Breast epithelium (tissue), 4 donors: ENCODE measurements around the gene PLEKHG7. TPM values are rescaled to one million over a fixed set of nuclear protein-coding genes. Genes with fewer than 3 reads are reported as not detected.

Experiments
- DNase-seq, 2 donors: peaks; one replicate each; pipeline ENCODE4 v3.0.0-alpha.2; 2019; ENCODE audit warnings: low spot score in 2 of 2
- H3K27ac ChIP-seq, 2 donors: fragments of 200-600 bp; sonication (generic) in 1 of 2; one replicate each; pipeline ENCODE4 v1.5.1; 2016 to 2019; ENCODE audit warnings: mild to moderate bottlenecking in 1 of 2
- H3K27me3 ChIP-seq, 2 donors: fragments of 200-600 bp; sonication (generic) in 1 of 2; one replicate each; pipeline versions ENCODE4 v1.5.1 to v1.6.0; 2017 to 2019; ENCODE audit warnings: control low read depth in 1 of 2, mild to moderate bottlenecking in 1 of 2
- H3K36me3 ChIP-seq: fragments of 200-600 bp; one replicate; pipeline ENCODE4 v1.5.1; 2019
- H3K4me1 ChIP-seq, 2 donors: fragments of 200-600 bp; sonication (generic); one replicate each; pipeline ENCODE4 v1.5.1; 2016 to 2019; ENCODE audit warnings: control low read depth in 1 of 2
- H3K4me3 ChIP-seq, 3 donors: fragments of 200-600 bp; sonication (generic); 1 replicate in 2 of 3; 2 replicates in 1 of 3; pipeline ENCODE4 v1.5.1; 2016 to 2019; ENCODE audit warnings: mild to moderate bottlenecking in 3 of 3, moderate library complexity in 2 of 3
- H3K9me3 ChIP-seq, 2 donors: fragments of 200-600 bp; sonication (generic) in 1 of 2; one replicate each; pipeline ENCODE4 v1.5.1; 2016 to 2019; ENCODE audit warnings: control low read depth in 1 of 2
- POLR2A ChIP-seq: fragments of 450-650 bp; IDR thresholded peaks from one replicate; pipeline ENCODE4 v1.6.1; 2016; ENCODE audit warnings: antibody characterized with exemption, mild to moderate bottlenecking, moderate library complexity
- POLR2AphosphoS5 ChIP-seq, 3 donors: sonication (generic); formaldehyde crosslinking; IDR thresholded peaks; one replicate each; pipeline ENCODE4 v1.6.1; 2017; ENCODE audit warnings: antibody characterized with exemption in 3 of 3
- intact Hi-C: fragments of 100-400 bp; cut with DNase I; formaldehyde crosslinking; loops from one replicate; pipeline ENCODE4 v1.15.1; 2023; ENCODE audit warnings: low total_unique reads
- total RNA-seq, 3 donors: library from RNA; depleted of rRNA; stranded (reverse); fragments of >200 nt; gene quantifications; one replicate each; pipeline ENCODE4 v1.1.0, GENCODE V29; 2016
- TF ChIP-seq, protein P1 (sequence below), 3 donors: fragments of 450-650 bp; IDR thresholded peaks; one replicate each; pipeline ENCODE4 v1.5.1; 2016 to 2017; ENCODE audit warnings: antibody characterized with exemption in 3 of 3, mild to moderate bottlenecking in 3 of 3, moderate library complexity in 3 of 3

The PLEKHG7 gene
- total RNA-seq, 3 donors from 2014 or later: 0.15 to 0.33 TPM; not detected in 1

DNA sequence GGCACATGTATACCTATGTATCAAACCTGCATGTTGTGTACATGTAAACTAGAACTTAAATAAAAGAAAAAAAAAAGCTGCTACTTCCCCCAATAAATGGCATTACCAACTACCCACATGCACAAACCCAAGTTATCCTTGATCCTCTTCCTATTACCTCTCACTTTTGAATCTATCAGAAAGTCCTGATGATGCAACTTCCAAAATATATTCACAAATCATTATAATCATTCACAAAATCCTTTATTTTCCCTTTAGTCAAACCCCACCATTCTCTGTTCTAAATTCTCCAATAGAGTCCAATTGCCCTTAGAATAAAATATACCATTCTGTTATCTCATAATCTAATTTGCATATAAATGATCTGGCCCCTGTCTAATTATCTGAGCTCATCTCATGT is 92.0 kb downstream of the PLEKHG7 start:
- TF ChIP-seq POLR2A (no peak), POLR2AphosphoS5 (IDR thresholded peaks at IDR 0.05) (no peak)
- TF ChIP-seq, protein P1, sequence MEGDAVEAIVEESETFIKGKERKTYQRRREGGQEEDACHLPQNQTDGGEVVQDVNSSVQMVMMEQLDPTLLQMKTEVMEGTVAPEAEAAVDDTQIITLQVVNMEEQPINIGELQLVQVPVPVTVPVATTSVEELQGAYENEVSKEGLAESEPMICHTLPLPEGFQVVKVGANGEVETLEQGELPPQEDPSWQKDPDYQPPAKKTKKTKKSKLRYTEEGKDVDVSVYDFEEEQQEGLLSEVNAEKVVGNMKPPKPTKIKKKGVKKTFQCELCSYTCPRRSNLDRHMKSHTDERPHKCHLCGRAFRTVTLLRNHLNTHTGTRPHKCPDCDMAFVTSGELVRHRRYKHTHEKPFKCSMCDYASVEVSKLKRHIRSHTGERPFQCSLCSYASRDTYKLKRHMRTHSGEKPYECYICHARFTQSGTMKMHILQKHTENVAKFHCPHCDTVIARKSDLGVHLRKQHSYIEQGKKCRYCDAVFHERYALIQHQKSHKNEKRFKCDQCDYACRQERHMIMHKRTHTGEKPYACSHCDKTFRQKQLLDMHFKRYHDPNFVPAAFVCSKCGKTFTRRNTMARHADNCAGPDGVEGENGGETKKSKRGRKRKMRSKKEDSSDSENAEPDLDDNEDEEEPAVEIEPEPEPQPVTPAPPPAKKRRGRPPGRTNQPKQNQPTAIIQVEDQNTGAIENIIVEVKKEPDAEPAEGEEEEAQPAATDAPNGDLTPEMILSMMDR (IDR thresholded peaks at IDR 0.05): no peak
- Histone ChIP-seq H3K36me3 (no peaks in the 10 kb centered on the region), H3K27me3 (no peaks in the 10 kb centered on the region), H3K27ac (no peak overlapping the region), H3K4me3 (no peak overlapping the region), H3K4me1 (no peaks in the 10 kb centered on the region), H3K9me3 (peaks cover 0 to 5% of the 10 kb centered on the region in 2 donors)
- no peak for DNase-seq
- intact Hi-C loops: no loop called here

GRCh38 chr12:92796650-92797049 is 93.9 kb downstream of the PLEKHG7 start:
- Histone ChIP-seq H3K9me3 (no peaks in the 10 kb centered on the region), H3K4me1 (no peaks in the 10 kb centered on the region), H3K4me3 (no peak overlapping the region), H3K36me3 (peaks cover 3% of the 10 kb centered on the region), H3K27me3 (no peaks in the 10 kb centered on the region), H3K27ac (no peak overlapping the region)
- intact Hi-C loops: no loop called here
- DNase-seq: no peak
- TF ChIP-seq, protein P1 (IDR thresholded peaks at IDR 0.05): no peak
- TF ChIP-seq POLR2A (no peak), POLR2AphosphoS5 (IDR thresholded peaks at IDR 0.05) (no peak)

GRCh38 chr12:92802906-92803305 is 100.1 kb downstream of the PLEKHG7 start:
- Histone ChIP-seq H3K27me3 (no peaks in the 10 kb centered on the region), H3K36me3 (peaks cover 7% of the 10 kb centered on the region), H3K27ac (no peak overlapping the region), H3K4me1 (no peaks in the 10 kb centered on the region), H3K4me3 (no peak overlapping the region), H3K9me3 (no peaks in the 10 kb centered on the region)
- DNase-seq: no peak
- intact Hi-C loops: no loop called here
- TF ChIP-seq POLR2AphosphoS5 (IDR thresholded peaks at IDR 0.05): no peak
- TF ChIP-seq, protein P1 (IDR thresholded peaks at IDR 0.05): no peak
- no peak for TF ChIP-seq POLR2A

GRCh38 chr12:92803903-92804302 is 101.1 kb downstream of the PLEKHG7 start:
- Histone ChIP-seq H3K4me1 (no peaks in the 10 kb centered on the region), H3K4me3 (no peak overlapping the region), H3K27ac (no peak overlapping the region), H3K9me3 (no peaks in the 10 kb centered on the region), H3K36me3 (peaks cover 7% of the 10 kb centered on the region), H3K27me3 (no peaks in the 10 kb centered on the region)
- no peak for TF ChIP-seq POLR2A
- TF ChIP-seq, protein P1 (IDR thresholded peaks at IDR 0.05): no peak
- TF ChIP-seq POLR2AphosphoS5 (IDR thresholded peaks at IDR 0.05): no peak
- no peak for DNase-seq
- intact Hi-C loops: no loop called here

DNA sequence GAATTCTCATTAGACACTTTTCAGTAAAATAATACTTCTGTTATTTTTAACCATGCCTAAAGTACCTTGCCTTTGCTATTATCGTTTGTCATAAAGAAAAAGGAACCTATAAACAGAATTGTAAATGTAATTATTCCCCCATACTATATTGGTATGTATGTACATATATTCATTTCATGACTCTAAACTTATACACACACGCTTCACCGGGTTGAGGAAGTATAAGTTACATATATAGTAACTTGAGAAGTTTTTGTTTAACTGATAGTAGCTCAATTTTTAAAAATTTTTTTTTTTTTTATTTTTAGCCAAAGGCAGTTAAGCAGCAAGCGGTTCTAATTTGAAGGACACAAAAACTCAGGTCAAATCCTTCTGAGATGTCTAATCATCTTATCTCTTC is 107.6 kb downstream of the PLEKHG7 start:
- TF ChIP-seq POLR2A: no peak
- no peak for TF ChIP-seq POLR2AphosphoS5 (IDR thresholded peaks at IDR 0.05)
- TF ChIP-seq, protein P1 (IDR thresholded peaks at IDR 0.05): no peak
- H3K27ac ChIP-seq: no peak overlapping the region
- intact Hi-C loops: no loop called here
- no peak for DNase-seq
- H3K4me3 ChIP-seq: no peak overlapping the region
- no peaks in the 10 kb centered on the region for H3K9me3 ChIP-seq
- H3K36me3 ChIP-seq: no peaks in the 10 kb centered on the region
- no peaks in the 10 kb centered on the region for H3K4me1 ChIP-seq
- H3K27me3 ChIP-seq: no peaks in the 10 kb centered on the region
